Endothelial cell of umbilical vein (primary cell): ENCODE results near the gene RNU6-9. TPM values are rescaled to one million over a fixed set of nuclear protein-coding genes. Genes with fewer than 3 reads are reported as not detected.

Experiments used
- BruUV-seq: library from RNA; stranded (reverse); fragments of 400-500 nt; replicated peaks from 2 replicates; lab custom pipeline; 2021; lab: Mats Ljungman, UMichigan
- CTCF ChIA-PET: fragments of 300-600, 350-600 bp; sonication (Branson Sonifier 250); formaldehyde crosslinking; loops from one replicate; lab custom pipeline; 2021; ENCODE audit warnings: antibody characterized with exemption, inconsistent platforms; lab: Charles Lee
- POLR2A ChIA-PET: fragments of 300-600, 350-600 bp; sonication (Branson Sonifier 250); formaldehyde crosslinking; loops from one replicate; lab custom pipeline; 2021; ENCODE audit warnings: antibody characterized with exemption, inconsistent platforms; lab: Charles Lee
- DNase-seq: peaks from one replicate; pipeline ENCODE4 v3.0.0-alpha.2; 2011; ENCODE audit warnings: low read depth, low spot score
- FAIRE-seq: peaks from 2 replicates; lab custom pipeline; 2011; peaks lifted over from hg19 to GRCh38; lab: Jason Lieb, UNC
- H2AFZ ChIP-seq: 2 replicates; pipeline ENCODE4 v1.6.0; 2012; ENCODE audit warnings: low read depth, low read length, control low read depth, inconsistent platforms
- H3K27ac ChIP-seq: 2 replicates; pipeline ENCODE4 v1.5.1; 2011; ENCODE audit warnings: low read depth, mild to moderate bottlenecking, control low read depth, low read length, moderate library complexity; ENCODE audit not compliant: insufficient read depth
- H3K27me3 ChIP-seq, 2 experiments: 2 replicates each; pipeline versions ENCODE4 v1.6.0 to v1.6.1; 2011; ENCODE audit warnings: low read length in 2 of 2, mixed read lengths in 1 of 2; ENCODE audit not compliant: control insufficient read depth in 2 of 2, insufficient read depth in 2 of 2
- H3K36me3 ChIP-seq, 2 experiments: 2 replicates in 1 of 2; 3 replicates in 1 of 2; pipeline ENCODE4 v1.5.1; 2011; ENCODE audit warnings: low read length in 2 of 2, mild to moderate bottlenecking in 1 of 2, moderate library complexity in 1 of 2; ENCODE audit not compliant: control insufficient read depth in 2 of 2, insufficient read depth in 2 of 2; ENCODE audit errors: extremely low read depth in 1 of 2
- H3K4me1 ChIP-seq: 3 replicates; pipeline ENCODE4 v1.5.1; 2011; ENCODE audit warnings: mild to moderate bottlenecking, low read length; ENCODE audit not compliant: control insufficient read depth, insufficient read depth; ENCODE audit errors: extremely low read depth
- H3K4me2 ChIP-seq: 2 replicates; pipeline ENCODE4 v1.6.1; 2011; ENCODE audit warnings: low read length, control low read depth, mixed read lengths; ENCODE audit not compliant: insufficient read depth
- H3K4me3 ChIP-seq, 3 experiments: fragments of 200-600 bp in 1 of 3; sonication (generic), shearing (Covaris generic) in 1 of 3; replicated peaks in 1 of 3; 2 replicates each; pipeline ENCODE4 v1.5.1; 2011 to 2016; ENCODE audit warnings: control low read depth in 3 of 3, low read length in 3 of 3, mild to moderate bottlenecking in 2 of 3, inconsistent platforms in 1 of 3, low read depth in 1 of 3, moderate library complexity in 1 of 3; ENCODE audit not compliant: insufficient read depth in 1 of 3
- H3K79me2 ChIP-seq: 2 replicates; pipeline ENCODE4 v1.6.0; 2012; ENCODE audit warnings: low read length, inconsistent platforms; ENCODE audit not compliant: control insufficient read depth, insufficient read depth
- H3K9ac ChIP-seq: replicated peaks from 2 replicates; pipeline ENCODE3; 2011; ENCODE audit warnings: low read length, control low read depth; ENCODE audit not compliant: insufficient read depth; ENCODE audit errors: extremely low read depth
- H3K9me1 ChIP-seq: replicated peaks from 3 replicates; pipeline ENCODE4 v1.6.0; 2011; ENCODE audit warnings: mild to moderate bottlenecking, low read length; ENCODE audit not compliant: control insufficient read depth, insufficient read depth; ENCODE audit errors: extremely low read depth
- H3K9me3 ChIP-seq: replicated peaks from 2 replicates; pipeline ENCODE4 v1.5.1; 2012; ENCODE audit warnings: low read length, inconsistent platforms; ENCODE audit not compliant: control insufficient read depth, insufficient read depth
- H4K20me1 ChIP-seq: replicated peaks from 2 replicates; pipeline ENCODE3; 2011; ENCODE audit warnings: mild to moderate bottlenecking, low read length; ENCODE audit not compliant: control insufficient read depth, insufficient read depth; ENCODE audit errors: extremely low read depth
- CTCF ChIP-seq, 2 donors: IDR thresholded peaks; 1 replicate in 1 of 2; 2 replicates in 1 of 2; pipeline ENCODE4 v1.5.1; 2011; ENCODE audit warnings: low read length in 2 of 2, mild to moderate bottlenecking in 2 of 2, moderate library complexity in 2 of 2, control low read depth in 1 of 2, inconsistent platforms in 1 of 2, low read depth in 1 of 2; ENCODE audit not compliant: insufficient read depth in 1 of 2; ENCODE audit errors: extremely low read depth in 1 of 2
- EZH2 ChIP-seq: IDR thresholded peaks from 2 replicates; pipeline ENCODE4 v1.6.1; 2012; ENCODE audit warnings: borderline replicate concordance, low read depth, mild to moderate bottlenecking, moderate library complexity, low read length, inconsistent platforms; ENCODE audit not compliant: severe bottlenecking
- FOS ChIP-seq: IDR thresholded peaks from 2 replicates; pipeline ENCODE4 v1.6.1; 2011; ENCODE audit warnings: mild to moderate bottlenecking, low read length, moderate library complexity, borderline replicate concordance; ENCODE audit not compliant: insufficient read depth
- GATA2 ChIP-seq: IDR thresholded peaks from 2 replicates; pipeline ENCODE4 v1.7.0; 2011; ENCODE audit warnings: low read depth, mild to moderate bottlenecking, moderate library complexity, mixed read lengths, low read length; ENCODE audit not compliant: insufficient read length, insufficient read depth
- JUN ChIP-seq: IDR thresholded peaks from 2 replicates; pipeline ENCODE4 v1.6.1; 2011; ENCODE audit warnings: borderline replicate concordance, low read depth; ENCODE audit not compliant: insufficient read length, insufficient read depth
- MAX ChIP-seq: IDR thresholded peaks from 2 replicates; pipeline ENCODE4 v1.6.1; 2011; ENCODE audit not compliant: insufficient read depth, insufficient read length
- MYC ChIP-seq: IDR thresholded peaks from one replicate; pipeline ENCODE4 v1.6.1; 2011; ENCODE audit warnings: mild to moderate bottlenecking, low read depth, low read length
- POLR2A ChIP-seq: IDR thresholded peaks from 2 replicates; pipeline ENCODE4 v1.6.1; 2012; ENCODE audit warnings: low read depth, mild to moderate bottlenecking, control low read depth, low read length
- POLR2AphosphoS5 ChIP-seq: IDR thresholded peaks from 2 replicates; pipeline ENCODE4 v1.6.1; 2012; ENCODE audit warnings: low read depth, mild to moderate bottlenecking, control low read depth, low read length, moderate library complexity; ENCODE audit not compliant: insufficient read depth
- dilution Hi-C: fragments of 300-500 bp; cut with MboI; formaldehyde crosslinking; loops from one replicate; pipeline ENCODE4 v1.15.0; 2019; ENCODE audit warnings: low sequenced_read_pairs; ENCODE audit not compliant: extremely low pct_ligation_motif_present
- intact Hi-C: fragments of 100-400 bp; cut with micrococcal nuclease; formaldehyde crosslinking; loops from one replicate; pipeline ENCODE4 v1.10.0; 2022
- polyA plus RNA-seq, 4 experiments: library from polyadenylated mRNA; depleted of rRNA in 3 of 4; stranded (reverse) in 3 of 4; unstranded in 1 of 4; fragments of >200 nt; gene quantifications; 2 replicates each; pipeline versions ENCODE4 v1.2.1 to v1.2.3, GENCODE V29; 2011 to 2012; ENCODE audit warnings: missing spikeins in 1 of 4
- total RNA-seq: library from RNA; stranded (reverse); gene quantifications from 2 replicates; pipeline ENCODE4 v1.2.3, GENCODE V29; 2021

The RNU6-9 gene
- total and polyA plus RNA-seq, 2 donors (not counting 3 experiments of a cell fraction or from before 2014, with no cell fraction given), result not detected

GRCh38 chr19:887072-887471 is 6.2 kb upstream of the RNU6-9 start:
- H3K27me3 ChIP-seq, result no peaks in the 10 kb centered on the region
- no peak overlapping the region for H3K4me2 ChIP-seq
- H3K36me3 ChIP-seq, result peaks cover 8 to 35% of the 10 kb centered on the region in 2 experiments
- ChIA-PET POLR2A (no interaction called here), CTCF (no interaction called here)
- DNase-seq (no peak), FAIRE-seq (no peak)
- H3K4me1 ChIP-seq, result no peaks in the 10 kb centered on the region
- H3K9ac ChIP-seq, result no peak overlapping the region
- no peak overlapping the region for H3K27ac ChIP-seq
- H4K20me1 ChIP-seq, result no peaks in the 10 kb centered on the region
- H3K9me1 ChIP-seq, result no peaks in the 10 kb centered on the region
- no peak overlapping the region for H2AFZ ChIP-seq
- intact Hi-C loops, result no loop called here
- dilution Hi-C loops, result no loop called here
- BruUV-seq, result no TSS peak
- TF ChIP-seq GATA2 (no peak), FOS (no peak), CTCF (IDR thresholded peaks at IDR 0.05; ENCODE audit: extremely low read depth in 1 of 2, insufficient read depth in 1 of 2, low read depth in 1 of 2, low read length in 2 of 2) (no peak), POLR2A (no peak)
- no peak overlapping the region for H3K4me3 ChIP-seq
- H3K9me3 ChIP-seq, result no peaks in the 10 kb centered on the region
- H3K79me2 ChIP-seq, result peaks cover 1% of the 10 kb centered on the region

GRCh38 chr19:887599-887998 is 5.7 kb upstream of the RNU6-9 start:
- Histone ChIP-seq H3K9me1 (no peaks in the 10 kb centered on the region), H3K79me2 (peaks cover 5% of the 10 kb centered on the region), H3K9me3 (no peaks in the 10 kb centered on the region), H3K4me3 (no peak overlapping the region), H3K4me1 (no peaks in the 10 kb centered on the region), H2AFZ (no peak overlapping the region), H3K36me3 (peaks cover 8 to 35% of the 10 kb centered on the region in 2 experiments), H3K4me2 (no peak overlapping the region), H3K27ac (no peak overlapping the region), H4K20me1 (no peaks in the 10 kb centered on the region), H3K27me3 (no peaks in the 10 kb centered on the region), H3K9ac (no peak overlapping the region)
- BruUV-seq, result no TSS peak
- dilution Hi-C loops (no loop called here), intact Hi-C loops (no loop called here)
- DNase-seq (no peak), FAIRE-seq (no peak)
- ChIA-PET CTCF (no interaction called here), POLR2A (no interaction called here)
- TF ChIP-seq CTCF (IDR thresholded peaks at IDR 0.05; ENCODE audit: extremely low read depth in 1 of 2, insufficient read depth in 1 of 2, low read depth in 1 of 2, low read length in 2 of 2) (no peak), FOS (no peak), EZH2 (no peak), POLR2A (no peak), JUN (no peak), POLR2AphosphoS5 (no peak), GATA2 (no peak), MAX (no peak), MYC (no peak)
